ENCODE results near the gene FLG2.

- no peak for TF ChIP-seq CTCF (IDR thresholded peaks at IDR 0.05)
- no peak for TF ChIP-seq ZFX (IDR thresholded peaks at IDR 0.05; ENCODE audit: borderline replicate concordance)
Observed at GRCh38 chr1:152359906-152360305, at the start of gene FLG2.

Measured in 22Rv1 (cell line).